Loucy (cell line): ENCODE results near the gene FAM222B.

Source experiments
- H2AFZ ChIP-seq: fragments of 200-600 bp; sonication (generic); 2 replicates; pipeline ENCODE4 v1.6.0; 2016; ENCODE audit warnings: antibody characterized with exemption, mild to moderate bottlenecking, low read length, moderate library complexity
- H3F3A ChIP-seq: fragments of 200-600 bp; 2 replicates; pipeline ENCODE4 v1.6.0; 2016; ENCODE audit warnings: antibody characterized with exemption, low read depth, mild to moderate bottlenecking
- H3K27me3 ChIP-seq: fragments of 200-600 bp; sonication (generic); 2 replicates; pipeline ENCODE4 v1.6.1; 2014; ENCODE audit warnings: low read length, mild to moderate bottlenecking; ENCODE audit not compliant: insufficient read depth, poor library complexity, severe bottlenecking
- H3K36me3 ChIP-seq: fragments of 200-600 bp; sonication (generic); 2 replicates; pipeline ENCODE4 v1.6.1; 2016; ENCODE audit warnings: low read length; ENCODE audit not compliant: insufficient read depth
- H3K4me1 ChIP-seq: fragments of 200-600 bp; sonication (generic); 2 replicates; pipeline ENCODE4 v1.5.1; 2014; ENCODE audit warnings: low read length, mild to moderate bottlenecking; ENCODE audit not compliant: insufficient read depth, poor library complexity, severe bottlenecking
- H3K4me2 ChIP-seq: fragments of 200-600 bp; sonication (generic); 2 replicates; pipeline ENCODE4 v1.6.0; 2014; ENCODE audit warnings: antibody characterized with exemption, low read length, low read depth, mild to moderate bottlenecking; ENCODE audit not compliant: poor library complexity, severe bottlenecking
- H3K4me3 ChIP-seq: fragments of 200-600 bp; sonication (generic); 2 replicates; pipeline ENCODE4 v1.5.1; 2014; ENCODE audit warnings: low read length, mild to moderate bottlenecking, mixed read lengths; ENCODE audit not compliant: poor library complexity, severe bottlenecking
- H3K79me2 ChIP-seq: fragments of 200-600 bp; sonication (generic); 2 replicates; pipeline ENCODE4 v1.6.1; 2014; ENCODE audit warnings: low read length; ENCODE audit not compliant: insufficient read depth
- H3K9ac ChIP-seq: fragments of 200-600 bp; sonication (generic); 2 replicates; pipeline ENCODE4 v1.6.0; 2014; ENCODE audit warnings: mild to moderate bottlenecking, low read depth, low read length, moderate library complexity; ENCODE audit not compliant: poor library complexity, severe bottlenecking
- H3K9me2 ChIP-seq: fragments of 200-600 bp; sonication (generic); replicated peaks from 2 replicates; pipeline ENCODE4 v1.6.1; 2016; ENCODE audit warnings: low read depth, low read length, mixed read lengths
- H3K9me3 ChIP-seq: fragments of 200-600 bp; sonication (generic); 2 replicates; pipeline ENCODE4 v1.6.1; 2014; ENCODE audit warnings: mild to moderate bottlenecking, antibody characterized with exemption, low read length, low read depth; ENCODE audit not compliant: insufficient read depth
- H4K20me1 ChIP-seq: fragments of 200-600 bp; sonication (generic); 2 replicates; pipeline ENCODE4 v1.6.0; 2014; ENCODE audit warnings: antibody characterized with exemption, low read length, mild to moderate bottlenecking; ENCODE audit not compliant: insufficient read depth, poor library complexity, severe bottlenecking
- CTCF ChIP-seq: fragments of 200-600 bp; sonication (generic); conservative IDR thresholded peaks from 2 replicates; pipeline ENCODE4 v1.5.1; 2014; ENCODE audit warnings: mild to moderate bottlenecking, antibody characterized with exemption, low read length
- EZH2phosphoT487 ChIP-seq: fragments of 200-600 bp; IDR thresholded peaks from 2 replicates; pipeline ENCODE4 v1.6.1; 2018; ENCODE audit warnings: antibody characterized with exemption, mild to moderate bottlenecking, moderate library complexity, borderline replicate concordance

The FAM222B gene

GRCh38 chr17:28763804-28764266, 78.8 kb downstream of the FAM222B start:
- Histone ChIP-seq H2AFZ (no peak overlapping the region), H3K4me2 (no peak overlapping the region), H4K20me1 (peaks cover 6% of the 10 kb centered on the region), H3K9ac (no peak overlapping the region), H3K4me3 (no peak overlapping the region), H3K4me1 (no peaks in the 10 kb centered on the region), H3K27me3 (no peaks in the 10 kb centered on the region), H3K36me3 (peaks cover 58% of the 10 kb centered on the region; the same call in 1 of the 2 replicates), H3K9me3 (no peaks in the 10 kb centered on the region), H3K79me2 (0 out of 2 replicates have a peak, but pooled peaks cover 3% of the 10 kb centered on the region), H3F3A (no peaks in the 10 kb centered on the region), H3K9me2 (no peaks in the 10 kb centered on the region)
- TF ChIP-seq CTCF (peak; percentile 93), EZH2phosphoT487 (no peak)

- peaks cover 64% of the 10 kb centered on the region; the same call in 1 of the 2 replicates for H3K36me3 ChIP-seq
These were observed 79.3 kb downstream of the FAM222B start for GRCh38 chr17:28763137-28763799.

GRCh38 chr17:28760601-28761562, 81.7 kb downstream of the FAM222B start:
- H3K4me2 ChIP-seq: no peak overlapping the region
- H3K4me3 ChIP-seq: no peak overlapping the region
- no peaks in the 10 kb centered on the region for H3K9me2 ChIP-seq
- H2AFZ ChIP-seq: no peak overlapping the region
- H3K9ac ChIP-seq: no peak overlapping the region
- peaks cover 71% of the 10 kb centered on the region; the same call in 1 of the 2 replicates for H3K36me3 ChIP-seq
- H3F3A ChIP-seq: no peaks in the 10 kb centered on the region
- peaks cover 6% of the 10 kb centered on the region for H4K20me1 ChIP-seq
- TF ChIP-seq CTCF (no peak), EZH2phosphoT487 (no peak)
- no peaks in the 10 kb centered on the region for H3K27me3 ChIP-seq
- no peaks in the 10 kb centered on the region for H3K4me1 ChIP-seq
- H3K79me2 ChIP-seq: 0 out of 2 replicates have a peak, but pooled peaks cover 3% of the 10 kb centered on the region
- H3K9me3 ChIP-seq: no peaks in the 10 kb centered on the region

More at GRCh38 chr17:28763137-28763799, 79.3 kb downstream of the FAM222B start:
- TF ChIP-seq EZH2phosphoT487: no peak
- no peak for TF ChIP-seq CTCF
- H3K9me3 ChIP-seq: no peaks in the 10 kb centered on the region
- H3K9ac ChIP-seq: no peak overlapping the region
- 0 out of 2 replicates have a peak, but pooled peaks cover 3% of the 10 kb centered on the region for H3K79me2 ChIP-seq
- H3K4me1 ChIP-seq: no peaks in the 10 kb centered on the region
- H4K20me1 ChIP-seq: peaks cover 6% of the 10 kb centered on the region
- H3K27me3 ChIP-seq: no peaks in the 10 kb centered on the region
- H3K4me2 ChIP-seq: no peak overlapping the region
- H3F3A ChIP-seq: no peaks in the 10 kb centered on the region
- H2AFZ ChIP-seq: no peak overlapping the region
- no peak overlapping the region for H3K4me3 ChIP-seq
- no peaks in the 10 kb centered on the region for H3K9me2 ChIP-seq
